ENCODE data around the gene MAMSTR.
"Not testable (repeated sequence)": the region's sequence is repeated elsewhere in the genome, so short reads cannot be mapped to it uniquely, and the experiment has no call there.

Gene MAMSTR

DNA sequence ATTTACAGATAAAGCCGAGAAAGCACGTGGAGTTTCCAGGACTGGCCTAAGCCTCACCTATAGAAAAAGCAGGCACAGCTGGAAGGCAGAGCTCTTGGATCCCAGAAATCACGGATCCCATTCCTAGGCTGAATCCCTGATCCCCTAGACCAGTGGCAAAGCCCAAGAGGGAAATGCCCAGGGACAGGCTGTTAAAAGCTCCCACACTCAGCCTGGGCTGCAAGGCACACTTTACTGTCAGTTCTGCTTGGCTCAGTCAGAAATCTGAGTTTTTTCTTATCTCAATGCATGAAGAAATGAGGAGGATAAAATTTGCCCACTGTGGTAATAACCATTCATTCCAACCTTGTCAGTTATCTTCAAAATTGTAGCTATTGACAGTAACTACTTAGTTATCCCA, 31.7 kb downstream of the MAMSTR start:
- DNase-seq (ENCODE audit: low read depth): no peak

DNA sequence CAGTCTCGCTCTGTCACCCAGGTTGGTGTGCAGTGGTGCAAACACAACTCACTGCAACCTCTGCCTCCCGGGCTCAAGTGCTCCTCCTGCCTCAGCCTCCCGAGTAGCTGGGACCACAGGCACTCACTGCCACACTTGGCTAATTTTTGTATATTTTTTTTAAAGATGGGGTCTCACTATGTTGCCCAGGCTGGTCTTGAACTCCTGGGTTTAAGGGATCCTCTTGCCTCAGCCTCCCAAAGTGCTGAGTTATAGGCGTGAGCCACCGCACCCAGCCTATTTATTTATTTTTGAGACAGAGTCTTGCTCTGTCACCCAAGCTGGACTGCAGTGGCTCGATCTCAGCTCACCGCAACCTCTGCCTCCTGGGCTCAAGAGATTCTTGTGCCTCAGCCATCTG, 32.9 kb downstream of the MAMSTR start:
- not testable (repeated sequence) for DNase-seq (ENCODE audit: low read depth)

DNA sequence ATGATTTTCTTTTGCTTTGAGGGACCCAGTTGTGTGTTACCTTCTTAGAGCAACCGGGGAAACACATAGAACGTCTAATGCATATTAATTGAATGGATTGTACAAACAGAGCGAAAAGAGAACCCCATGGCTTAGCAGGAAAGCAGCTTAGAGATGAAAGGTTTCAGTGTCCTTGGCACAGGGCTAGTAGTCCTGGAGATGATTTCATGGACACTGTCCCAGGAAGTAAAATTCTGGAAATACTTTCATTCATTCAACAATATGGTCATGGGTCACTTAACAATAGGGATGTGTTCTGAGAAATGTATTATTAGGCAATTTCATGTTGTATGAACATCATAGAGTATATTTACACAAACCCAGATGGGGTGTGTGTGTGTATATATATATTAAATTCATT, 33.4 kb downstream of the MAMSTR start:
- no peak for DNase-seq (ENCODE audit: low read depth)

DNA sequence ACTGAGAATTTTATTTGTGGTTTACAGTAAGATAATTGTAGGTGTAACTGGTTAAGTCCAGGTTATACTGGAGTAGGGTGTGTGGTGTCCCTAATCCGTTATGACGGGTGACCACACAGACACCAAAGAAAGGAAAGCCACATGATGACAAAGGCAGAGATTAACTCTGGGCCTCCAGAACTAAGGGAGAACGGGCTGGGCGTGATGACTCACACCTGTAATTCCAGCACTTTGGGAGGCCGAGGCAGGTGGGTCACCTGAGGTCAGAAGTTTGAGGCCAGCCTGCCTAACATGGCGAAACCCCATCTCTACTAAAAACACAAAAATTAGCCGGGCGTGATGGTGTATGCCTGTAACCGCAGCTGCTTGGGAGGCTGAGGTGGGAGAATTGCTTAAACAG, 33.9 kb downstream of the MAMSTR start:
- no peak for DNase-seq (ENCODE audit: low read depth)

DNA sequence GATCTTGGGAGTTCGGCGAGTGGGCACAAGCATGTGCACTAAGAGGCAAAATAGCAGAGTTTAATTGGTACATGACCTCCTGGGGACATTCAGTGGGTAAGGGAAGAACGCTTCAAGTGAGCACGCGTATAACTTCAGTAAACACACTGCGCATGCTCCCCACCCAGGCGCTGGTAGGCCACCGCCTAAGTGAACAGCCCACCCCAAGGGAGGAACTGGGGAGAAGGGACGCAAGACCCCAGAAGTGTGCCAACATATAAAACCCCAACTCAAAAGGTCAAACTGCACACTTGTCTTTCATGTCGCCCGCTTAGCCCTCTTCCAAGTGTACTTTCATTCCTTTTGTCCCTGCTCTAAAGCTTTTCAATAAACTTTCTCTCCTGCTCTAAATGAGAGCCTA, 36.2 kb downstream of the MAMSTR start:
- peak; percentile 16 for DNase-seq (ENCODE audit: low read depth)

DNA sequence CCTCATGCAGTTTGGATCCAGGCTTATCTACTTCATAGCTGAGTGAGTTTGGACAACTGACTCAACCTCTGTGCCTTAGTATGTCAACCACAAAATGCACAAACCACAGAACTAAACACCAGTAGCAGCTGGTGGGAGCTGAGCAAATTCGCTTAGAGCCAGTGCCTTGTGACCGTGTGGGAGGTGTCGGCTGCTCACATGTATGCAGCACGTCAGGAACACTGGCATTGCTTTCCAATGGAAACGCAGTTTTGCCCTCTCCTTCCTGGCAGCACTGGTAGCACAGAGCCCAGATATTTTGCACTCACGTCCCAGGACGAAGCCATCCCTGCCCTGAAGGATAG, 38.4 kb downstream of the MAMSTR start:
- DNase-seq (ENCODE audit: low read depth): no peak

DNA sequence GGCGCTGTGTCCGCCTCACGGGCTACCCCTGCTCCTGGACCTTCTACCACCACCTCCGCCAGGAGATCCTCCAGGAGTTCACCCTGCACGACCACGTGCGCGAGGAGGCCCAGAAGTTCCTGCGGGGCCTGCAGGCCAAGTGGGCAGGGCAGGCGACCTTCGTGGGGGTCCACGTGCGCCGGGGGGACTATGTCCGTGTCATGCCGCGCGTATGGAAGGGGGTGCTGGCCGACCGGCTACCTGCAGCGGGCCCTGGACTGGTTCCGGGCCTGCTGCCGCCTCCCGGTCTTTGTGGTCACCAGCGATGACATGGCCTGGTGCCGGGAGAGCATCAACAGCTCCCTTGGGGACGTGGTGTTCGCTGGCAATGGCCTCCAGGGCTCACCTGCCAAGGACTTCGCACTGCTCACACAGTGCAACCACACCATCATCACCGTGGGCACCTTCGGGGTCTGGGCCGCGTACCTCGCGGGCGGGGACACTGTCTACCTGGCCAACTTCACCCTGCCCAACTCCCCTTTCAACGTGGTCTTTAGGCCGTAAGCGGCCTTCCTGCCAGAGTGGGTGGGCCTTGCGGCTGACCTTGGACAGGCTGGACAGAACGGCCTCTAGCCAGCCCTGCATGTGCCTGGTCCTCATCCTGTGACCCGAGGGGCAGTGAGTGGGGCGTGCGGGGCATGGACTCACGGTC, 38.9 kb downstream of the MAMSTR start:
- no peak for DNase-seq (ENCODE audit: low read depth)

DNA sequence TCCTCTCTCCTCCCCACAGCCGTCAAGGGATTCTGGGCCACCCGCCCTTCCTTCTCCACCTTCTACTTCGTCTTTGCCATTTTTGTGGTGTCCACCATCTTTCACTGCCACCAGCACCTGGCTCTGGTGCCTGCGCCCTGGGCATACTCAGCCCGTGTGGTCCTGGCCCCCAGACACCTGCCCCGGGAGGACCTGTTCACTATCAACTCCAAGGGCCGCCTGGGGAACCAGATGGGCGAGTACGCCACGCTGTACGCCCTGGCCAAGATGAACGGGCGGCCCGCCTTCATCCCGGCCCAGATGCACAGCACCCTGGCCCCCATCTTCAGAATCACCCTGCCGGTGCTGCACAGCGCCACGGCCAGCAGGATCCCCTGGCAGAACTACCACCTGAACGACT, 39.5 kb downstream of the MAMSTR start:
- DNase-seq (ENCODE audit: low read depth): not testable (repeated sequence)

DNA sequence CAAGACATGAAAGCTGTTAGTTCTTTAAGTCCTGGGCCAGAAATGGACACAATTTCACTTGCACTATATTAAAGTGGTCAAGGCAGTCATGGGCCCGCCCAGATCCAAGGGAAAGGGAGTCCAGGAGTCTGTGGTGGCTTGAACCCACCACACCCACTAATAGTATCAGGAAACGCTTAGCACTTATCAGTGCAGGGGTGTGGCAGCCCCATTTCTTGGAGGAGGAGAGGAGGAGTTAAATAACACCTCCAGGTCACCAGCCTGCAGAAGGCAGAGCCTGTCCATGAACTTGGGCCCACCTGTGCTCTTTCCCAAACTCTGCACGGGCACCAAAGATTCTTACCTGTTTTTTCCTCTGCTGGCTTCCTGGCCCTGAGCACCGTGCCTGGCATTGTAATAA, 41.3 kb downstream of the MAMSTR start:
- no peak for DNase-seq (ENCODE audit: low read depth)

DNA sequence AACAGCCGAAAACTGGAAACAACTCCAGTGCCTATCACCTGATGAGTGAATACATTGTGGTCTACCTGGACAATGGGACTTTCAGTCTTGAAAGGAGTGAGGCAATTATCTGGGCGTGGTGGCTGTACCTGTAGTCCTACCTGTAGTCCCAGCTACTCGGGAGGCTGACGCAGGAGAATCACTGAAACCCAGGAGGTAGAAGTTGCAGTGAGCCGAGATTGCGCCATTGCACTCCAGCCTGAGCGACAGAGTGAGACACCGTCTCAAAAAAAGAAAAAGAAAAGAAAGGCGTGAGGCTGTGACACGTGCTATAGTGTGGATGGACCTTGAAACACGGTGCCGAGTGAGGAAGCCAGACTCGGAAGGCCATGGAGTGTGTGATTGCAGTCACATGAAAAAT, 42.6 kb downstream of the MAMSTR start:
- DNase-seq (ENCODE audit: low read depth): no peak

DNA sequence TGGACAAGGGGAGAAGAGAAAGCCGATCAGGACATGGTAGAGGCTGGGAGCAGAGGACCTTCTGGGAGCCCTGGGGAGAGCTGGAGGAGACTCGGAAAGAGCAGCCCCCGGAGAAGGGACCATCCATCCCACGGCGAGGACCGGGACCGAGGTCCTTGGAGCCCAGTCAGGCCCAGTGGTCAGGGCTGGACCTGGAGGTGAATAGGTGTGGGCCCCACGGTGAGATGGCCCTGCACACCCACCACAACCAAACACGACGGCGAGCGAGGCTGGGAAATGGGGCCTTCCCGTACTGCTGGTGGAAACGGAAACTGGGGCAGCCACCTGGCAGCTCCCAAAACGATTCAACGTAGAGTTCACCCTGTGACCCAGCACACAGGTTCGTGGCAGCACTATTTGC, 43.0 kb downstream of the MAMSTR start:
- no peak for DNase-seq (ENCODE audit: low read depth)

DNA sequence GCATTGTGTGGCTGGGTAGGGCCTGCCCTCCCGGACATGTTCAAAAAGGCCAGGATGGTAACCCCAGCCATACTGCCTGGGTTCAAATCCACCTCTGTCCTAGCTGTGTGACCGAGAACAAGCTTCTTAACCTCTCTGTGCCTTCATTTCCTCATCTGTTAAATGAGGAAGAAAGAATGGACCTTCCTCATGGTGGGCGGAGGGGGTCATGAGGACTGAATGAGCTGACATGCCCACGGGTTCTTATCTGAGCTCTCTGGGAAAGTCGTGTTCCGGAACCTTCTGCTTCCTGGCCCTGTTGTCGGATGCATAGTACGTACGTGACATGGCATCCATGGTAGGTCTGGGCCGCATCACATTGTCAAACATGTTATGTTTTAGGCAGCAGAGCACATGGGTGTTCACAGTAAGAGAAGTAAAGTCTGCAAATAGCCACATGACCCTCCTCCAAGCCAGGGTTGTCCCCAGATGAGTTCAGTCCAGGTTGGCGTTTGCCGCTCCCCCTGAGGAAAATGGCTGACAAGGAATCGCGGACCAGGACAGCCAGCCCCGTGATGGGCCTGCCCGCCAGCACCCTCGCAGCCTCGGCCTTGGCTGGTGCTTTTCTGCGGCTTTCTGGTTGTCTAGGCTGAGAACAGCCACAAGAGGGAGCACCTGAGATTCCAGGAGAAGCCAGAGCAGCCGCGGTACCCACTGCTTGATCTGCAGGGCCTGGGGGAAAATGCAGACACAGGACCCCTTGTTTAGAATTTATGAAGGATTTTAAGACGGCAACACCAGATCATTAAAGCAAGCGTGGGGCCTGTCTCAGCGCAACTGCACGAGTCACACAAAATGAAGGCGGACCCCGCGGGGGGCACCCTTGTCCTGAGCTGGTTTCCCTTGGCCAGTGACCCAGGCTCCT, 44.4 kb downstream of the MAMSTR start:
- peak; percentile 65 for DNase-seq (ENCODE audit: low read depth)

DNA sequence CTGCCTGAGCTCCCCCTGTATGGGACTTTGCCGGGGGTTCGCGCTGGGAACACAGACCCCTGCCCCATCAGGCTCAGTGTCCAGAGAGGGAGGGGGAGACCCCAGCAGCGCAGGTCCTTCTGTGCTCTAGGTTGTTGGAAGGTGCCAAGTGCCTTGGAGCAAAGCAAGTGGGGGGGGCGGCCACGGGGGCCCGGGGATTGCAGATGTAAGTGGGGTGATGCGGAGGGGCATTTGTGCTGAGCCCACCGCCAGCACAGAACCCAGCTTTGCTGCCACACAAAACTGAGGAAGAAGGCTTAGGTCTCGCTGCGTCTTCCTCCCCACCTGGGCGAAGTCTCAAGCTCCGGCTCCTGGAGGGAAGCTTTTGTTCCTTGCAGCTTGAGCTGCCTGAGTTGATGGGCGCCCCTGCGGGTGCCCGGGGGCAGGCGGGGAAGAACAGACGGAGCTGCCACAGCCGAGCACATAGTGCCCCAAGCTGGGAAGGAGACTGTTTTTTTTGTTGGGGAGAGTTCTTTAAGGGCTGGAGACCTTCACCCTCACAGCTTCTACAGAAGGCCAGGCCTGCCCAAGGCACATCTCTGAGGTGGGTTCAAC, 45.2 kb downstream of the MAMSTR start:
- DNase-seq (ENCODE audit: low read depth): no peak

DNA sequence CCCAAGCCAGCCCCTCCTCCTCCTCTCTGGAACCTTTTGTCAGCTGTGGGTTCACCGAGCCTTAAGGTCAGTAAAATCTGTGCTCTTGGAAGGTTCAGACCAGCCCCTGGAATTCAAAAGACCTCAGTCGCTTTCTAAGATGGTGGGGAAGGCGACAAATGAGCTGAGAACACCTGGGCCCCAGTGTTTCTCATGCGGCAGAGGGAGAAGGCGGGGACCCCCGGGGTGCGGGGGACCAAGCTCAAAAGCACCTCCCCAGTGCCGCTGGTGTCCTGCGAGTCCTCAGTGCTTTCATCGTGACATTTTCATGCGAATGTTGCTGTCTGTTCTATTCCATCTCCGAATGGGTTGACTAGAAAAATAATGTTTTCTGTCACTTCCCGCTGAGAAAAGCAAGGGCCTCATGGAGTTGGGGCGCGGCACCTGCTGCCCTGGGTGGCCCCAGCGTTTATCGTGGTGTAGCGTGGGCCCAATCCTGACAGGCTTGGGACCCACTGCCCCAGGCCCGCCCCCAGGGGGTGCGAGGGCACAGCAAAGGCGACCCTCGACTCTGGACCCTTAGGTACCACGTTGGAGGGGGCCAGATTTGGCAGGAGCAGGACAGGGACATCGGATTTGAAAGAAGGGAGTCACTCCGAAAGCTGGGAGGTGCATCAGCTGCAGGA, 46.0 kb downstream of the MAMSTR start:
- DNase-seq (ENCODE audit: low read depth): no peak

DNA sequence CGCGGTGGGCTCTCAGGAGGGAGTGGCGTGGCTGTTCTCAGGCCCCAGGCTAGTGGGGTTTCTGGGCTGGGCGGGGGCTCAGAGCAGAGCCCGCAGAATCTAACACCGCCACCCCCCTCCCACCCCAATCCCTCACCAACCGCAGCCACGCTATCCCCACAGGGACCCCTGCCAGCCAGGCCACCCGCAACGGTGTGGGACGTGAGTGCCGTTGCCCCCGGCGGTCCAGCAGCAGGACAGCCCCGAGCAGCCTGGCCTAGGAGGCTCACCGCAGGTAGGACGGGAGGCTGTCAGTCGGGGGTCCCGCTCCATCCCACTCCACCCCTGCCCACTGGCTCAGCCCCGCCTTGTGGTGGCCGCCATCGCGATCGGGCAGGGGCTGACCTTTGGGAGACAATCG, 46.5 kb downstream of the MAMSTR start, which contains the start of gene NTN5:
TSS of gene NTN5 (minus strand) at position 24 of the 400 bp plus-strand sequence. CDS start 2,031 bp downstream, outside the sequence.
- DNase-seq (ENCODE audit: low read depth): no peak

DNA sequence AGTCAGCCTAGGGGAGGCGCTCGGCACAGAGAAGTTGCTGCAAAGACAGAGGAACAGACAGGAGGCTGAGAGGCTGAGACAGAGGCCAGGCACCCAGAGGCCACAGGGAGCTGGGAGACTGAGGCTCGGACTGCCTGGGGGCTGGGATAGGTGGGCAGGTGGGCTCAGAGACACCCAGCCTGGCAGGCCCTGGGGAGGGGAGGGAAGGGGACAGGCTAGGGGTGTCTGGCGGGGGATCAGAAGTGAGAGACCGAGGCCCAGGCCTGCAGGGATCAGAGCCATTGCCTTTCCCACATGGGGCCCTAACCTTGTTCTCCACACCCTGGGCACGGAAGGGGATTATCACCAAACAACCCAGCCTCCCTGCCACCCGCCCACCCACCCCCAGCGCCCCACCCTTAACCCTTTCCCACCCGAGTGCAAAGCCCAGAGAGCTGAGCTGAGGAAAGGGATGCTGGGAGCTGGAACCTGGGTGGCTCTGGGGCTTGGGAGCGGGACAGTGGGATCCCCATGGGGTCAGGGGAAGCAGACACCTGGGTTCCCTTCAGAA, 48.0 kb downstream of the MAMSTR start:
- DNase-seq (ENCODE audit: low read depth): no peak

DNA sequence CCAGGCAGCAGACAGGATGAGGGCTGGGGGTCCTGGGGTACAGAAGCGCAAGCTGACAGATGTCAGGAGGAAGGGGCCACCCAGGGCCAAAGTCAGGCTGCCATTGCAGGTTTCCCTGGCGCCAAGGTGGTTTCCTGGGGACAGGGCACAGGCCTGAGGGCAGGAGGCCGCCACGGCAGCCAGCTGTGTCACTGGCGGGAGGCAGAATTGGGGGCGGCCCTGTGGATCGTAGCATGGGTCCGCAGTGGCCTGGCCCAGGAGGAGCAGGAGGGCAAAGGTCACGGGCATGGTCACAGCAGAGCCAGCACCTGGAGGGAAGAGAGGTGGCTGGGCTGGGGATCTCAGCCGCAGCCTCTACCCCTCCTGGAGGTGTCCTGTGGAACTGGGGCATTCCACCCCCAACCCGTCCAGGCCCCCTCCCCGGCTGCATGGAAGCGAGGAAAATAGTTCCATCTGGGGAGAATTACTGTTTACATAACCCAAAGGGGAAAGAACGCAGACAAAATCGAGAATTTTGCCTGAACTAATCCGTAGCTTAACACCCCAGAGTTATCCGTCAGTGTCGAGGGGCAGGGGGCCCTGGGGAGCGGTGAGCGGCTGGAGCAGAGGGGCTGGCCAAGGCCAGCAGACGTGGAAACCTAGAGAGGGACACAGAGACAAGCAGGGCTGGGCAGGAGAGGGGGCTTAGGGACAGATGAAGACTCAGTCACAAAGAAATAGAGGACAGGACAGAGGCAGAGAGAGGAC, 48.7 kb downstream of the MAMSTR start:
- no peak for DNase-seq (ENCODE audit: low read depth)

DNA sequence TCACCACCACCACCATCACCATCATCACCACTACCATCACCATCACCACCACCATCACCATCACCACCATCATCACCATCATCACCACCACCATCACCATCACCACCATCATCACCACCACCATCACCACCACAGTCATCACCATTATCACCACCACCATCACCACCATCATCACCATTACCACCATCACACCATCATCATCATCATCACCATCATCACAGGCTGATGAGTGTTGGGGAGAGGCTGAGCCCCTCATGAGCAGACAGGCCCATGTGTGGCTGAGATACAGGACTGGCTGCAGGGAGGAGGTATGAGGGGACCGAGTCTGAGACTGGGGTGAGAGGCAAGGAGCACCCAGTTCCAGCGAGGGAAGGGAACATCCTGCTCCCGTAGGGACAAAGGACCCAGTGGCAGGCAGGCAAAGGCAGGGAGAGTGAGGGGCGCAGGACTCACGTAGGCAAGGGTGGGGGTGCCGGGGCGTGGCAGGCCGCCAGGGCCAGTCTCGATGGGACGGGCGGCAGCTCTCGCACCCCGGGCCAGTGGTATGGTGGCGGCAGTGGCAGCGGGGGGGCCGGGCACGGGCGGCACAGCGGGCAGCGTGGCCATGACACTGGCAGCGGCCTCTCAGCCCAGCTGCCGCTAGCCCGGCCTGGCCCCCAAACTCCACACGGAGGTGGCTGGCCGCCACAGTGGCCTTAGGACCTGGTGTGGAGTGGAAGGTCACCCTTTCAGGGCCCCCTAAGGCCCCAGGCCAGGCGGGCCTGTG, 49.4 kb downstream of the MAMSTR start:
- no peak for DNase-seq (ENCODE audit: low read depth)

DNA sequence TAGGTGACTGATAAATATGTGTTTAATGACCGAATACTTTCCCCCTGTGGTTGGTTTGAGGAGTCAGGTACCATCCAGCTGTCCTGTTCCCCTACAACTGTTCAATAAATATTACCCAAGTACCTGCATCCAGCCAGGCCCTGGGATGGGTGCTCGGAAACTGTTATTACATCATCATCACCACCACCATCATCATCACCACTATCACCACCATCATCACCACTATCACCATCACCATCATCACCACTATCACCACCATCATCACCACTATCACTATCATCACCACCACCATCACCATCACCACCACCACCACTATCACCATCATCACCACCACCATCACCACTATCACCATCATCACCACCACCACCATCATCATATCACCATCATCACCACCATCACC, 50.8 kb downstream of the MAMSTR start:
- DNase-seq (ENCODE audit: low read depth): no peak

DNA sequence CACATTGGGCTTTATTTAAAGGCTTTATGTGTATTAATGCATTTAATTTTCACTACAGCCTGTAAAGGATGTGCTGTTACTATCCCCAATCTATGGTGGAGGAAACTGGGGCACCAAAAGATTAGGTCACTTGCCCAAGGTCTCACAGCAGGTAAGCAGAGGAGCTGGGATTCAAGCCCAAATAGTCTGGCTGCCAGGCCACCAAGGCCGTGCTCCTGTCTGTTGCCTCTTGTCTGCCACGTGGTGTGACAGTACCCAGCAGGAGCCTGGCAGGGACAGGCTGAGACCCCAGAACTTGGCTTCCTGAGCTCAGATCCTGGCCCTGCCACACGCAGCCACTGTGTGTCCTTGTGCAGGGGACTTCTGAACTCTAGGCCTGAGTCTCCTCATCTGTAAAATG, 51.2 kb downstream of the MAMSTR start:
- DNase-seq (ENCODE audit: low read depth): no peak

DNA sequence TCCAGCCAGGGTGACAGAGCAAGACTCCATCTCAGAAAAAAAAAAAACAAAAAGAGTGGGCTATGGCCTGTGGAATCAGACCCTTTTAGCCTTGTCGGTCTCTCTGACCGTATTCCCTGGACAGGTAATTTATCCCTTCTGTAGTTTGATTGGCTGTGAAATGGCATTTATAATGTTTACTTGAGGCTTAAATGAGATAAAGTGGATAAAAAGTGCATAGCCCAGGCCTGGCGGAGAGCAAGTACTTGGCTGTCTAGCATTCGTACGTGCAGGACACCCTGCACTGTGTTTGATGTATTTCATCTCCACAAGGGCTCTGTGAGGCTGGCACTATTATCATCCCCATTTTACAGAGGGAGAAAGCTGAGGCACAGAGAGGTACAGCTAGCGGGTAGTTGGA, 53.7 kb downstream of the MAMSTR start:
- DNase-seq (ENCODE audit: low read depth): no peak

Measured in activated T-cell treated with anti-CD3 and anti-CD28 coated beads for 24 hours (primary cell).